ENCODE results near the gene INKA1. TPM values are rescaled to one million over a fixed set of nuclear protein-coding genes. Genes with fewer than 3 reads are reported as not detected.

The INKA1 gene
- total RNA-seq, 1 experiment from 2014 or later = 1.3 TPM

GRCh38 chr3:49841126-49841696, 38.1 kb downstream of the INKA1 start:
- H3K27ac ChIP-seq (ENCODE audit: low read length) = no peak overlapping the region
- POLR2A ChIA-PET (ENCODE audit: unreplicated experiment) = interaction anchor here (0.6 kb wide), 1 partner anchor 38 kb away, joined by 3 read pairs; no protein-coding TSS in a partner anchor

GRCh38 chr3:49841806-49842205, 38.7 kb downstream of the INKA1 start:
- H3K36me3 ChIP-seq (ENCODE audit: low read depth, low read length) = peaks cover 47% of the 10 kb centered on the region
- ATAC-seq = no peak
- CTCF ChIA-PET = interaction anchor here (0.7 kb wide), 1 partner anchor 64 kb away, joined by 3 read pairs; no protein-coding TSS in a partner anchor

More at GRCh38 chr3:49841126-49841696, 38.1 kb downstream of the INKA1 start:
- Histone ChIP-seq H3K9me2 (replicated peaks; ENCODE audit: low read length) (no peaks in the 10 kb centered on the region), H3K79me2 (ENCODE audit: low read length) (no peaks in the 10 kb centered on the region), H4K20me1 (ENCODE audit: low read length) (no peaks in the 10 kb centered on the region), H3K9me3 (ENCODE audit: low read length) (no peaks in the 10 kb centered on the region), H3K4me3 (ENCODE audit: low read length) (no peak overlapping the region), H3K9ac (ENCODE audit: low read length) (no peak overlapping the region), H3K36me3 (ENCODE audit: low read depth, low read length) (peaks cover 42% of the 10 kb centered on the region), H3K27me3 (ENCODE audit: low read length) (no peaks in the 10 kb centered on the region), H3K4me2 (ENCODE audit: low read length) (no peak overlapping the region), H3F3A (ENCODE audit: low read length, unreplicated experiment) (no peaks in the 10 kb centered on the region), H3K4me1 (ENCODE audit: insufficient read depth, low read length) (peaks cover 4% of the 10 kb centered on the region; the same call in 1 of the 2 replicates), H2AFZ (ENCODE audit: low read length) (no peak overlapping the region)
- peak; percentile 65 for ATAC-seq
- no TSS peak for BruUV-seq (replicated peaks)
- intact Hi-C loops (cut with micrococcal nuclease) = loop anchor here (1.0 kb wide), 1 partner anchor 65 kb away; no protein-coding TSS in a partner anchor
- CTCF ChIA-PET = interaction anchor here (0.7 to 0.9 kb wide), 2 partner anchors 65 to 66 kb away, joined by 3 read pairs; no protein-coding TSS in a partner anchor
- TF ChIP-seq, protein P1, sequence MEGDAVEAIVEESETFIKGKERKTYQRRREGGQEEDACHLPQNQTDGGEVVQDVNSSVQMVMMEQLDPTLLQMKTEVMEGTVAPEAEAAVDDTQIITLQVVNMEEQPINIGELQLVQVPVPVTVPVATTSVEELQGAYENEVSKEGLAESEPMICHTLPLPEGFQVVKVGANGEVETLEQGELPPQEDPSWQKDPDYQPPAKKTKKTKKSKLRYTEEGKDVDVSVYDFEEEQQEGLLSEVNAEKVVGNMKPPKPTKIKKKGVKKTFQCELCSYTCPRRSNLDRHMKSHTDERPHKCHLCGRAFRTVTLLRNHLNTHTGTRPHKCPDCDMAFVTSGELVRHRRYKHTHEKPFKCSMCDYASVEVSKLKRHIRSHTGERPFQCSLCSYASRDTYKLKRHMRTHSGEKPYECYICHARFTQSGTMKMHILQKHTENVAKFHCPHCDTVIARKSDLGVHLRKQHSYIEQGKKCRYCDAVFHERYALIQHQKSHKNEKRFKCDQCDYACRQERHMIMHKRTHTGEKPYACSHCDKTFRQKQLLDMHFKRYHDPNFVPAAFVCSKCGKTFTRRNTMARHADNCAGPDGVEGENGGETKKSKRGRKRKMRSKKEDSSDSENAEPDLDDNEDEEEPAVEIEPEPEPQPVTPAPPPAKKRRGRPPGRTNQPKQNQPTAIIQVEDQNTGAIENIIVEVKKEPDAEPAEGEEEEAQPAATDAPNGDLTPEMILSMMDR (conservative IDR thresholded peaks at IDR 0.05; ENCODE audit: low read depth, low read length) = peak; percentile 66
- TF ChIP-seq EZH2phosphoT487 (IDR thresholded peaks at IDR 0.05; ENCODE audit: borderline replicate concordance, low read length) (no peak), EZH2 (IDR thresholded peaks at IDR 0.05; ENCODE audit: low read length, unreplicated experiment) (no peak)
- DNase-seq = peak; percentile 38

More at GRCh38 chr3:49841806-49842205, 38.7 kb downstream of the INKA1 start:
- Histone ChIP-seq H3K4me2 (ENCODE audit: low read length) (no peak overlapping the region), H3K9me2 (replicated peaks; ENCODE audit: low read length) (no peaks in the 10 kb centered on the region), H3K79me2 (ENCODE audit: low read length) (no peaks in the 10 kb centered on the region), H3K4me3 (ENCODE audit: low read length) (no peak overlapping the region), H3F3A (ENCODE audit: low read length, unreplicated experiment) (no peaks in the 10 kb centered on the region), H3K9ac (ENCODE audit: low read length) (no peak overlapping the region), H3K9me3 (ENCODE audit: low read length) (no peaks in the 10 kb centered on the region), H2AFZ (ENCODE audit: low read length) (no peak overlapping the region), H4K20me1 (ENCODE audit: low read length) (no peaks in the 10 kb centered on the region), H3K27ac (ENCODE audit: low read length) (no peak overlapping the region), H3K4me1 (ENCODE audit: insufficient read depth, low read length) (peaks cover 4% of the 10 kb centered on the region; the same call in 1 of the 2 replicates), H3K27me3 (ENCODE audit: low read length) (no peaks in the 10 kb centered on the region)
- intact Hi-C loops (cut with micrococcal nuclease) = loop anchor here (1.0 kb wide), 1 partner anchor 64 kb away; no protein-coding TSS in a partner anchor
- TF ChIP-seq EZH2phosphoT487 (IDR thresholded peaks at IDR 0.05; ENCODE audit: borderline replicate concordance, low read length) = no peak
- no peak for TF ChIP-seq EZH2 (IDR thresholded peaks at IDR 0.05; ENCODE audit: low read length, unreplicated experiment)
- TF ChIP-seq, protein P1 (conservative IDR thresholded peaks at IDR 0.05; ENCODE audit: low read depth, low read length) = no peak
- DNase-seq = no peak
- POLR2A ChIA-PET (ENCODE audit: unreplicated experiment) = no interaction called here
- no TSS peak for BruUV-seq (replicated peaks)

All from PC-3 (cell line).